ENCODE results near the gene XPR1.

Gene XPR1

GRCh38 chr1:180937012-180937372, 305.2 kb downstream of the XPR1 start:
- Histone ChIP-seq H3K27me3 (ENCODE audit: insufficient read depth, low read depth, severe bottlenecking) (no peaks in the 10 kb centered on the region), H3K36me3 (peaks cover 35% of the 10 kb centered on the region), H3K27ac (no peak overlapping the region), H3K4me3 (ENCODE audit: low read depth, low read length) (no peak overlapping the region), H3K9me3 (ENCODE audit: severe bottlenecking) (no peaks in the 10 kb centered on the region)
- DNase-seq = no peak
- TF ChIP-seq, protein P1, sequence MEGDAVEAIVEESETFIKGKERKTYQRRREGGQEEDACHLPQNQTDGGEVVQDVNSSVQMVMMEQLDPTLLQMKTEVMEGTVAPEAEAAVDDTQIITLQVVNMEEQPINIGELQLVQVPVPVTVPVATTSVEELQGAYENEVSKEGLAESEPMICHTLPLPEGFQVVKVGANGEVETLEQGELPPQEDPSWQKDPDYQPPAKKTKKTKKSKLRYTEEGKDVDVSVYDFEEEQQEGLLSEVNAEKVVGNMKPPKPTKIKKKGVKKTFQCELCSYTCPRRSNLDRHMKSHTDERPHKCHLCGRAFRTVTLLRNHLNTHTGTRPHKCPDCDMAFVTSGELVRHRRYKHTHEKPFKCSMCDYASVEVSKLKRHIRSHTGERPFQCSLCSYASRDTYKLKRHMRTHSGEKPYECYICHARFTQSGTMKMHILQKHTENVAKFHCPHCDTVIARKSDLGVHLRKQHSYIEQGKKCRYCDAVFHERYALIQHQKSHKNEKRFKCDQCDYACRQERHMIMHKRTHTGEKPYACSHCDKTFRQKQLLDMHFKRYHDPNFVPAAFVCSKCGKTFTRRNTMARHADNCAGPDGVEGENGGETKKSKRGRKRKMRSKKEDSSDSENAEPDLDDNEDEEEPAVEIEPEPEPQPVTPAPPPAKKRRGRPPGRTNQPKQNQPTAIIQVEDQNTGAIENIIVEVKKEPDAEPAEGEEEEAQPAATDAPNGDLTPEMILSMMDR (IDR thresholded peaks at IDR 0.05; ENCODE audit: low read depth, low read length) = no peak

GRCh38 chr1:180937624-180938225, 305.9 kb downstream of the XPR1 start:
- no peak for DNase-seq
- Histone ChIP-seq H3K36me3 (peaks cover 35% of the 10 kb centered on the region), H3K27ac (no peak overlapping the region), H3K4me3 (ENCODE audit: low read depth, low read length) (no peak overlapping the region), H3K9me3 (ENCODE audit: severe bottlenecking) (no peaks in the 10 kb centered on the region), H3K27me3 (ENCODE audit: insufficient read depth, low read depth, severe bottlenecking) (no peaks in the 10 kb centered on the region)
- TF ChIP-seq, protein P1 (IDR thresholded peaks at IDR 0.05; ENCODE audit: low read depth, low read length) = no peak

- DNase-seq = no peak
- TF ChIP-seq, protein P1 (IDR thresholded peaks at IDR 0.05; ENCODE audit: low read depth, low read length) = no peak
- no peaks in the 10 kb centered on the region for H3K9me3 ChIP-seq (ENCODE audit: severe bottlenecking)
Measured at GRCh38 chr1:180939073-180939710, 307.4 kb downstream of the XPR1 start.

GRCh38 chr1:180939711-180940103, 307.9 kb downstream of the XPR1 start:
- no peaks in the 10 kb centered on the region for H3K9me3 ChIP-seq (ENCODE audit: severe bottlenecking)
- peaks cover 41% of the 10 kb centered on the region for H3K36me3 ChIP-seq
- DNase-seq = no peak
- no peak overlapping the region for H3K4me3 ChIP-seq (ENCODE audit: low read depth, low read length)
- no peak overlapping the region for H3K27ac ChIP-seq
- H3K27me3 ChIP-seq (ENCODE audit: insufficient read depth, low read depth, severe bottlenecking) = no peaks in the 10 kb centered on the region
- TF ChIP-seq, protein P1 (IDR thresholded peaks at IDR 0.05; ENCODE audit: low read depth, low read length) = no peak

More at GRCh38 chr1:180939073-180939710, 307.4 kb downstream of the XPR1 start:
- Histone ChIP-seq H3K4me3 (ENCODE audit: low read depth, low read length) (no peak overlapping the region), H3K27me3 (ENCODE audit: insufficient read depth, low read depth, severe bottlenecking) (no peaks in the 10 kb centered on the region), H3K27ac (no peak overlapping the region), H3K36me3 (peaks cover 38% of the 10 kb centered on the region)
